Heart left ventricle (tissue), 13 donors: ENCODE results near the gene KRI1.

Experiments used
- POLR2A ChIP-seq, 2 donors: fragments of 450-650 bp; IDR thresholded peaks; one replicate each; pipeline ENCODE4 v1.6.1; 2017; ENCODE audit warnings: antibody characterized with exemption in 2 of 2, mild to moderate bottlenecking in 2 of 2, moderate library complexity in 2 of 2
- TF ChIP-seq, protein P1 (sequence below), 12 donors: fragments of 200-600 bp; sonication (generic) in 4 of 12; IDR thresholded peaks; one replicate each; pipeline versions ENCODE4 v1.5.0 to v1.8.0; 2018 to 2022; ENCODE audit warnings: antibody characterized with exemption in 12 of 12, mild to moderate bottlenecking in 5 of 12
- donor health status: ischemic (EF 13 %, LVEDD 7.1; RV severe dilation, severe dysfunction).
- donor health status: DM: no; HTN: yes; CAD: no.
- donor health status: DM: no; HTN: no; CAD: no.
- donor health status: ischemic (EF 25% LVEDD 6.9; RV normal size, moderate dysfunction).
- donor health status: ischemic (EF 25% LVEDD 5.7; RV mildly dilated, moderate dysfunction).
- donor health status: ischemic (EF 35%, LVEDD 5.7; RV mildly dilated, moderate dysfunction).
- donor health status: nonischemic (EF 11% LVEDD 7.7; RV severe dilation, severe dysfunction).
- donor health status: DM: yes; HTN: yes; CAD: no.
- donor health status: PGD.
- donor health status: ischemic (EF 29% LVEDD 5.4; RV normal size, mild dysfunction).
- donor health status: nonischemic (EF 23%, LVEDD 6.1; RV moderate dilation, normal function).

DNA sequence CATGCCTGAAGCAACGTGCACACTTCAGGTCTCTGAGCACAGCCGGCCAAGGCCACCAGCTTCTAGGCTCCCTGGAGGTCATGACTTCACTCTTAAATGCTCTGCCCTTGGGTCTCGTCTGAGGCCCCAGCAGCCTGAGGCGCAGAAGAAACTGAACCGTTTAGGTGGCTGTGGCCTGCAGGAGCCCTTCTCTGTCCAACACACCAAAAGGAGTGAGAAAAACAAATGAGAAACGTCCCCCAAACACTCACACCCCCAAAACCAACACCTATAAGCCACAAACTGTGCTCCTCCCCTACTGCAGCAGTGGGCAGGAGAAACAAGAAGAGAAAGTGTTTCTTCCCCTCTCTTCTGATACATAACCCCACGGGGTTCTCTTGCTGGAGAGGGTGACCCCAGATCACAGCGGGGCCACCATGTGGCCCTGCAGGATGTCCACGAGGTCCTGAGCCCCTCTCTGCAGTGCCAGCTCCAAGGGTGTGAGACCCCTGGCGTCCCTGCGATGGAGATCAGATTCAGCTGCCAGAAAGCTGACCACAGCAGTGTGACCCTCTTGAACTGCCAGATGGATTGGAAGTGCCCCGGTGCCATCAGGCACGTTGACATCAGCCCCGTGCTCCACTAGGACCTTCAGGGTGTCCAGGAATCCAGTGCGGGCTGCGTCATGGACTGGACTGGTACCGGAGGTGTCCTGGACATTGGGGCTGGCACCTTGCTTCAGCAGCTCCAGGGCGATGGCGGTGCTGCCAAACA, 1.0 kb upstream of the KRI1 start:
- no peak for TF ChIP-seq POLR2A (IDR thresholded peaks at IDR 0.05)
- TF ChIP-seq, protein P1, sequence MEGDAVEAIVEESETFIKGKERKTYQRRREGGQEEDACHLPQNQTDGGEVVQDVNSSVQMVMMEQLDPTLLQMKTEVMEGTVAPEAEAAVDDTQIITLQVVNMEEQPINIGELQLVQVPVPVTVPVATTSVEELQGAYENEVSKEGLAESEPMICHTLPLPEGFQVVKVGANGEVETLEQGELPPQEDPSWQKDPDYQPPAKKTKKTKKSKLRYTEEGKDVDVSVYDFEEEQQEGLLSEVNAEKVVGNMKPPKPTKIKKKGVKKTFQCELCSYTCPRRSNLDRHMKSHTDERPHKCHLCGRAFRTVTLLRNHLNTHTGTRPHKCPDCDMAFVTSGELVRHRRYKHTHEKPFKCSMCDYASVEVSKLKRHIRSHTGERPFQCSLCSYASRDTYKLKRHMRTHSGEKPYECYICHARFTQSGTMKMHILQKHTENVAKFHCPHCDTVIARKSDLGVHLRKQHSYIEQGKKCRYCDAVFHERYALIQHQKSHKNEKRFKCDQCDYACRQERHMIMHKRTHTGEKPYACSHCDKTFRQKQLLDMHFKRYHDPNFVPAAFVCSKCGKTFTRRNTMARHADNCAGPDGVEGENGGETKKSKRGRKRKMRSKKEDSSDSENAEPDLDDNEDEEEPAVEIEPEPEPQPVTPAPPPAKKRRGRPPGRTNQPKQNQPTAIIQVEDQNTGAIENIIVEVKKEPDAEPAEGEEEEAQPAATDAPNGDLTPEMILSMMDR (IDR thresholded peaks at IDR 0.05), result no peak
